HepG2 (cell line): ENCODE measurements around the gene UBL7. TPM values are rescaled to one million over a fixed set of nuclear protein-coding genes. Genes with fewer than 3 reads are reported as not detected.

Experiments used
- BRCA1 ChIP-seq: sonication (generic); formaldehyde crosslinking; IDR thresholded peaks from 2 replicates; pipeline ENCODE4 v1.4.0; 2020; ENCODE audit warnings: missing genetic modification reagents
- CBX2 ChIP-seq, 2 experiments: fragments of 200-600 bp in 1 of 2; sonication (generic); formaldehyde crosslinking in 1 of 2; IDR thresholded peaks; 2 replicates each; pipeline versions ENCODE4 v1.7.0 to v1.8.1; 2018 to 2022; ENCODE audit warnings: low read depth in 2 of 2, low read length in 1 of 2, mild to moderate bottlenecking in 1 of 2, missing genetic modification reagents in 1 of 2
- CENPT ChIP-seq: sonication (generic); formaldehyde crosslinking; IDR thresholded peaks from 2 replicates; pipeline ENCODE4 v1.8.0; 2022; ENCODE audit warnings: low read depth, mild to moderate bottlenecking, moderate library complexity, missing genetic modification reagents
- DZIP1 ChIP-seq: sonication (generic); formaldehyde crosslinking; IDR thresholded peaks from 2 replicates; pipeline ENCODE4 v1.5.0; 2020; ENCODE audit warnings: mild to moderate bottlenecking, missing genetic modification reagents
- JARID2 ChIP-seq: sonication (generic); formaldehyde crosslinking; IDR thresholded peaks from 2 replicates; pipeline ENCODE4 v1.8.1; 2023; ENCODE audit warnings: missing genetic modification reagents, inconsistent platforms; ENCODE audit not compliant: insufficient replicate concordance
- SMAD1 ChIP-seq: sonication (generic); formaldehyde crosslinking; IDR thresholded peaks from 2 replicates; pipeline ENCODE4 v1.4.0; 2020; ENCODE audit warnings: missing genetic modification reagents, low read depth, mild to moderate bottlenecking, borderline replicate concordance
- TCF12 ChIP-seq, 2 experiments: fragments of 450-650 bp in 1 of 2; sonication (generic) in 1 of 2; formaldehyde crosslinking in 1 of 2; IDR thresholded peaks; 2 replicates each; pipeline versions ENCODE4 v1.6.1 to v1.8.0; 2017 to 2022; ENCODE audit warnings: antibody characterized with exemption in 1 of 2, mild to moderate bottlenecking in 1 of 2, missing genetic modification reagents in 1 of 2, moderate library complexity in 1 of 2
- TFAP4 ChIP-seq: sonication (generic); IDR thresholded peaks from 2 replicates; pipeline ENCODE4 v1.6.1; 2016; ENCODE audit warnings: low read depth, borderline replicate concordance
- ZNF510 ChIP-seq: sonication (generic); formaldehyde crosslinking; IDR thresholded peaks from 2 replicates; pipeline ENCODE4 v1.4.0; 2020; ENCODE audit warnings: low read depth, mild to moderate bottlenecking, missing genetic modification reagents
- ZNF772 ChIP-seq: sonication (generic); formaldehyde crosslinking; IDR thresholded peaks from 2 replicates; pipeline ENCODE4 v1.5.0; 2020; ENCODE audit warnings: mild to moderate bottlenecking, missing genetic modification reagents
- ZSCAN20 ChIP-seq: sonication (generic); formaldehyde crosslinking; IDR thresholded peaks from 2 replicates; pipeline ENCODE4 v1.4.0; 2020; ENCODE audit warnings: missing genetic modification reagents, mild to moderate bottlenecking, borderline replicate concordance
- polyA plus RNA-seq, 8 experiments: library from polyadenylated mRNA; depleted of rRNA in 3 of 8; stranded (reverse) in 7 of 8; unstranded in 1 of 8; fragments of >200 nt; fragmentation: Illumina TruSeq in 4 of 8; extraction: Trizol in 4 of 8; gene quantifications; 2 replicates each; pipeline versions ENCODE4 v1.2.1 to v1.2.3, GENCODE V29; 2011 to 2016; ENCODE audit warnings: low read depth in 4 of 8, missing spikeins in 1 of 8, mixed read lengths in 1 of 8; ENCODE audit not compliant: insufficient read depth in 1 of 8
- total RNA-seq, 5 experiments: library from RNA; depleted of rRNA; stranded (reverse); fragments of >200 nt; fragmentation: Illumina TruSeq; extraction: Trizol; gene quantifications; 2 replicates each; pipeline ENCODE4 v1.2.3, GENCODE V29; 2016; ENCODE audit warnings: low read depth in 1 of 5
- TF ChIP-seq, protein P1 (sequence below): fragments of 450-650 bp; IDR thresholded peaks from 2 replicates; pipeline ENCODE4 v1.6.1; 2016
- TF ChIP-seq, protein P2 (sequence below): sonication (generic); formaldehyde crosslinking; IDR thresholded peaks from 2 replicates; pipeline ENCODE4 v1.4.0; 2020; ENCODE audit warnings: missing genetic modification reagents
- TF ChIP-seq, protein P3 (sequence below): sonication (generic); formaldehyde crosslinking; IDR thresholded peaks from 2 replicates; pipeline ENCODE4 v1.8.0; 2022; ENCODE audit warnings: mild to moderate bottlenecking, missing genetic modification reagents
- TF ChIP-seq, protein P4 (sequence below): sonication (generic); formaldehyde crosslinking; IDR thresholded peaks from 2 replicates; pipeline ENCODE4 v1.8.0; 2022; ENCODE audit warnings: missing genetic modification reagents, mild to moderate bottlenecking, inconsistent platforms, borderline replicate concordance

UBL7 gene
- total and polyA plus RNA-seq, 2 of the 13 experiments (the other 11 are each of a cell fraction or from before 2014, with no cell fraction given), result 55.0 to 63.5 TPM

- TF ChIP-seq ZNF510 (CRISPR knock-in tag) (no peak), ZSCAN20 (CRISPR knock-in tag) (0 out of 2 replicates have a peak, but pooled peaks have one; percentile 75), JARID2 (peak; percentile 34), TFAP4 (peak; percentile 66; the same call in 1 of the 2 replicates), TCF12 (IDR thresholded peaks at IDR 0.05) (no peak), TCF12 (CRISPR knock-in tag; IDR thresholded peaks at IDR 0.05) (no peak), SMAD1 (CRISPR knock-in tag) (no peak), ZNF772 (CRISPR knock-in tag) (peak; percentile 75), BRCA1 (CRISPR knock-in tag) (0 out of 2 replicates have a peak, but pooled peaks have one; percentile 46), CBX2 (IDR thresholded peaks at IDR 0.05; ENCODE audit: low read depth, low read length) (no peak), CBX2 (CRISPR knock-in tag; IDR thresholded peaks at IDR 0.05; ENCODE audit: low read depth) (no peak; the same call in 1 of the 2 replicates), DZIP1 (CRISPR knock-in tag) (no peak), CENPT (CRISPR knock-in tag) (no peak)
- TF ChIP-seq, protein P1, sequence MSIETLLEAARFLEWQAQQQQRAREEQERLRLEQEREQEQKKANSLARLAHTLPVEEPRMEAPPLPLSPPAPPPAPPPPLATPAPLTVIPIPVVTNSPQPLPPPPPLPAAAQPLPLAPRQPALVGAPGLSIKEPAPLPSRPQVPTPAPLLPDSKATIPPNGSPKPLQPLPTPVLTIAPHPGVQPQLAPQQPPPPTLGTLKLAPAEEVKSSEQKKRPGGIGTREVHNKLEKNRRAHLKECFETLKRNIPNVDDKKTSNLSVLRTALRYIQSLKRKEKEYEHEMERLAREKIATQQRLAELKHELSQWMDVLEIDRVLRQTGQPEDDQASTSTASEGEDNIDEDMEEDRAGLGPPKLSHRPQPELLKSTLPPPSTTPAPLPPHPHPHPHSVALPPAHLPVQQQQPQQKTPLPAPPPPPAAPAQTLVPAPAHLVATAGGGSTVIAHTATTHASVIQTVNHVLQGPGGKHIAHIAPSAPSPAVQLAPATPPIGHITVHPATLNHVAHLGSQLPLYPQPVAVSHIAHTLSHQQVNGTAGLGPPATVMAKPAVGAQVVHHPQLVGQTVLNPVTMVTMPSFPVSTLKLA, result peak; percentile 74
- TF ChIP-seq, protein P2, sequence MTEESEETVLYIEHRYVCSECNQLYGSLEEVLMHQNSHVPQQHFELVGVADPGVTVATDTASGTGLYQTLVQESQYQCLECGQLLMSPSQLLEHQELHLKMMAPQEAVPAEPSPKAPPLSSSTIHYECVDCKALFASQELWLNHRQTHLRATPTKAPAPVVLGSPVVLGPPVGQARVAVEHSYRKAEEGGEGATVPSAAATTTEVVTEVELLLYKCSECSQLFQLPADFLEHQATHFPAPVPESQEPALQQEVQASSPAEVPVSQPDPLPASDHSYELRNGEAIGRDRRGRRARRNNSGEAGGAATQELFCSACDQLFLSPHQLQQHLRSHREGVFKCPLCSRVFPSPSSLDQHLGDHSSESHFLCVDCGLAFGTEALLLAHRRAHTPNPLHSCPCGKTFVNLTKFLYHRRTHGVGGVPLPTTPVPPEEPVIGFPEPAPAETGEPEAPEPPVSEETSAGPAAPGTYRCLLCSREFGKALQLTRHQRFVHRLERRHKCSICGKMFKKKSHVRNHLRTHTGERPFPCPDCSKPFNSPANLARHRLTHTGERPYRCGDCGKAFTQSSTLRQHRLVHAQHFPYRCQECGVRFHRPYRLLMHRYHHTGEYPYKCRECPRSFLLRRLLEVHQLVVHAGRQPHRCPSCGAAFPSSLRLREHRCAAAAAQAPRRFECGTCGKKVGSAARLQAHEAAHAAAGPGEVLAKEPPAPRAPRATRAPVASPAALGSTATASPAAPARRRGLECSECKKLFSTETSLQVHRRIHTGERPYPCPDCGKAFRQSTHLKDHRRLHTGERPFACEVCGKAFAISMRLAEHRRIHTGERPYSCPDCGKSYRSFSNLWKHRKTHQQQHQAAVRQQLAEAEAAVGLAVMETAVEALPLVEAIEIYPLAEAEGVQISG (CRISPR knock-in tag), result peak; percentile 97
- TF ChIP-seq, protein P3, sequence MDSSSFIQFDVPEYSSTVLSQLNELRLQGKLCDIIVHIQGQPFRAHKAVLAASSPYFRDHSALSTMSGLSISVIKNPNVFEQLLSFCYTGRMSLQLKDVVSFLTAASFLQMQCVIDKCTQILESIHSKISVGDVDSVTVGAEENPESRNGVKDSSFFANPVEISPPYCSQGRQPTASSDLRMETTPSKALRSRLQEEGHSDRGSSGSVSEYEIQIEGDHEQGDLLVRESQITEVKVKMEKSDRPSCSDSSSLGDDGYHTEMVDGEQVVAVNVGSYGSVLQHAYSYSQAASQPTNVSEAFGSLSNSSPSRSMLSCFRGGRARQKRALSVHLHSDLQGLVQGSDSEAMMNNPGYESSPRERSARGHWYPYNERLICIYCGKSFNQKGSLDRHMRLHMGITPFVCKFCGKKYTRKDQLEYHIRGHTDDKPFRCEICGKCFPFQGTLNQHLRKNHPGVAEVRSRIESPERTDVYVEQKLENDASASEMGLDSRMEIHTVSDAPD (CRISPR knock-in tag), result no peak
- TF ChIP-seq, protein P4, sequence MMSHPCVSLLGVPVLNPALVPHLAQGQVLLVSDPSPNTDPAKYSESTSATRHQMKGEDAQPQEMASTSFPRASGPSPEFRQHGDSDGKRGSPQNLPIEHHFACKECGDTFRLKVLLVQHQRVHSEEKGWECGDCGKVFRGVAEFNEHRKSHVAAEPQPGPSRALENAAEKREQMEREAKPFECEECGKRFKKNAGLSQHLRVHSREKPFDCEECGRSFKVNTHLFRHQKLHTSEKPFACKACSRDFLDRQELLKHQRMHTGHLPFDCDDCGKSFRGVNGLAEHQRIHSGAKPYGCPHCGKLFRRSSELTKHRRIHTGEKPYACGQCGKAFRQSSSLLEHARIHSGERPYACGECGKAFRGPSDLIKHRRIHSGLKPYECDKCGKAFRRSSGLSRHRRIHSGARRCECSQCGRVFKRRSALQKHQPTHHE (CRISPR knock-in tag), result peak; percentile 92; the same call in 1 of the 2 replicates
These were observed at the start of gene UBL7 (continued) for GRCh38 chr15:74460871-74461846.
